AG09319 (cell line): Measurements from ENCODE around the gene EXOSC10.

ENCODE experiments used
- DNase-seq: peaks from one replicate; pipeline ENCODE4 v3.0.0-alpha.2; 2010; ENCODE audit warnings: low read depth; ENCODE audit errors: extremely low read depth
- TF ChIP-seq, protein P1 (sequence below): IDR thresholded peaks from 2 replicates; pipeline ENCODE4 v1.5.1; 2011; ENCODE audit warnings: low read depth, mild to moderate bottlenecking, inconsistent platforms, low read length, moderate library complexity

Gene EXOSC10

DNA sequence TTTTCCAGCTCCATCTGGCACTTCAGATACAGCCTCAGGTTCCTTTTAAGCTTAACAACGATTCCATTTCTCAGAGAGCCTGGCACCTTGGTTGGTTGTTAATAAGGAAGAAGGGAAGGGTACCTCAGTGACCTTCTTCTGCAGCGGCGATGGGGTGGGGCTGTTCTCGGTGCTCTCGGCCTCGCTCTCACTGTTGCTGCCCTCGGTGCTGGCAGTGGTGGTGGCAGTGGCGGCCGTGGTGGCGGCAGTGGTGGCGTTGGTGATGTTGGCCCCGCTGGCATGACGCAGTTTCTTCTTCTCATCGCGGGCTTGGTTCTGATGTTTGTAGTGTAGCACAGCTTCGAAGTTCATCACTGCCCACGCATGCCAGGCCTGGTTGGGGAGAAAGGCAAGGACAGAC, 30.7 kb upstream of the EXOSC10 start:
- no peak for DNase-seq
- TF ChIP-seq, protein P1, sequence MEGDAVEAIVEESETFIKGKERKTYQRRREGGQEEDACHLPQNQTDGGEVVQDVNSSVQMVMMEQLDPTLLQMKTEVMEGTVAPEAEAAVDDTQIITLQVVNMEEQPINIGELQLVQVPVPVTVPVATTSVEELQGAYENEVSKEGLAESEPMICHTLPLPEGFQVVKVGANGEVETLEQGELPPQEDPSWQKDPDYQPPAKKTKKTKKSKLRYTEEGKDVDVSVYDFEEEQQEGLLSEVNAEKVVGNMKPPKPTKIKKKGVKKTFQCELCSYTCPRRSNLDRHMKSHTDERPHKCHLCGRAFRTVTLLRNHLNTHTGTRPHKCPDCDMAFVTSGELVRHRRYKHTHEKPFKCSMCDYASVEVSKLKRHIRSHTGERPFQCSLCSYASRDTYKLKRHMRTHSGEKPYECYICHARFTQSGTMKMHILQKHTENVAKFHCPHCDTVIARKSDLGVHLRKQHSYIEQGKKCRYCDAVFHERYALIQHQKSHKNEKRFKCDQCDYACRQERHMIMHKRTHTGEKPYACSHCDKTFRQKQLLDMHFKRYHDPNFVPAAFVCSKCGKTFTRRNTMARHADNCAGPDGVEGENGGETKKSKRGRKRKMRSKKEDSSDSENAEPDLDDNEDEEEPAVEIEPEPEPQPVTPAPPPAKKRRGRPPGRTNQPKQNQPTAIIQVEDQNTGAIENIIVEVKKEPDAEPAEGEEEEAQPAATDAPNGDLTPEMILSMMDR = no peak

DNA sequence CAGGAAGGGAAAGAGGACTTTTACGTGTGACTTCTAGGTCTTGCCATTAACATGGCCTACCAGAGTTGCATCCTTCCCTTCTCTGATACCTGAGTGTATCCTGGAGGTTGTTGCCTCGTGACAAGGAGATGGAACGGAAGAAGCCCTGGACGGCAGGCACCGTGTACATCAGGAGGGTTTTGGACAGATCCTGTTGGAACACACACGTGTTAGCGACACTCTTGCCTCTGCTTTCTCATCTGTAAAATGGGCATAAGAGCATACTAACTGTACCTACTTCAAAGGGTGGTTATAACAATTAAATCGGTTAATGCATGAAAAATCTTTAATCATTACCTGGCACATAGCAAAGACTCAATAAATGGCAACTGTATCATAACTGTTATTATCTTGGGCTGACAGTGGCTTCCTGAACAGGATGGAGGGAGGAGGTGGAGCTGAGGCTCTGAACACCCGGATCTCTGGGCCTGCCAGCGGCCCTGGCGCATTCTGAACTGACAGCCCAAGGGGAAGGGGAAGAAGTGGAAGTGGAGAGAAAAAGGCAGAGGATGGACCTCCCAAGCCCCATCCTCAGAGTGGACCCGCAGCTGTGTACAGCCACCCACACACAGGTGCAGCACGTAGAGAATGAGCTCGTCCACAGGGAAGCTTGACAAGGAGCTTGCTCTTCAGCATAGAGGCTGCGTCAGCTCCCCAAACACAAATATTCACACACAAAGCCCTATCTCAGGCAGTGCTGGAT, 30.2 kb upstream of the EXOSC10 start:
- TF ChIP-seq, protein P1 = no peak
- DNase-seq = no peak

DNA sequence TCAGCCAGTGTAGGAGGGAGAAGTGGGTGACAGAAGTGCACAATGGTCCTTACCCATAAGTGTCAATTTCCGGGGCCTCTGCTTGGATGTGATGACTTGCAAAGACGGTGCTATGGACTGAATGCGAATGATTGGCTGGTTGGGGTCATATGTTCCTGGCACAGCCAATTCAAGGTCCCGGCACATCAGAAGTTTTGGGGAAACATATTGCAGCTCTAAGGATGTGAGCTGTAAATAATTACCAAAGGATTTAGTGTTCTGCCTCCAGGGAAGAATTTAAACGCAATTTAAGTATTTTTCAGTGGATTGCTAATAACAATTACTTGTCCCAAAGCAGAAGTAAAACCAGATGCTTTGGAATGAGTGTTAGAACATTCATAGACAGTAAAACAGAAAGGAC, 26.9 kb upstream of the EXOSC10 start:
- no peak for DNase-seq
- TF ChIP-seq, protein P1 = no peak

DNA sequence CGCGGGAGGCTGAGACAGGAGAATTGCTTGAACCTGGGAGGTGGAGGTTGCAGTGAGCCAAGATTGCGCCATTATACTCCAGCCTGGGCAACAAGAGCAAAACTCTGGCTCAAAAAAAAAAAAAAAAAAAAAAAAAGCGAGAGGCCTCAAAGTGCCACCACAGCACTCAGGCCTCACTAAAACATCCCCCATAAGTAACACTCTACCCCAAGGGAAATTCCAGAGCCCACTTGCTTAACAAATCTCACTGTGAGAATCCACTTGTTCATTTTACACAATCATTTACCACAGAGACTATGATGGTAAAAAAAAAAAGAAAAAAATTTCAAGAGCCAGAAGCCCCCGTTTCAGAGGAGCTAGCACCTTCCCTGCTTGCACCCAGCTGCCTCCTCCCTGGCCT, 26.3 kb upstream of the EXOSC10 start:
- TF ChIP-seq, protein P1 = no peak
- DNase-seq = no peak

DNA sequence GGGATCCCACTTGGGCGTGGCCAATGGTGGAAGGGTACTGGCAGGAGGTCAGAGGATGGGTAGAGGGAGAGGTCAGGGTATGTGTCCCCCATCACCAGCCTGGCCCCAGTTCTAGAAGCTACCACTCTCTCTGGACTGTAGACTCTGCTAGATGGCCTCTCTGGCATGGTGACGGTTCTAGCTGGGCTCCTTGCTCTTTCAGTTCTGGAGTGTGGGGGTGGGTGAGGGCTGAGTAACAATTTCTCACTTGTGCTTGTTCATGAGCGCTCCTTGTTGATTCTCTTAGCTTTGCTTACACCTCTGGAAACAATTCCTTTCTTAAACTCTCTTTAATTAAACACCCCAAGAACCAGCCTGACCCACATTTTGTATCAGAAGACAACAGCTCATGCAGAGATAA, 25.3 kb upstream of the EXOSC10 start:
- TF ChIP-seq, protein P1 = no peak
- no peak for DNase-seq

DNA sequence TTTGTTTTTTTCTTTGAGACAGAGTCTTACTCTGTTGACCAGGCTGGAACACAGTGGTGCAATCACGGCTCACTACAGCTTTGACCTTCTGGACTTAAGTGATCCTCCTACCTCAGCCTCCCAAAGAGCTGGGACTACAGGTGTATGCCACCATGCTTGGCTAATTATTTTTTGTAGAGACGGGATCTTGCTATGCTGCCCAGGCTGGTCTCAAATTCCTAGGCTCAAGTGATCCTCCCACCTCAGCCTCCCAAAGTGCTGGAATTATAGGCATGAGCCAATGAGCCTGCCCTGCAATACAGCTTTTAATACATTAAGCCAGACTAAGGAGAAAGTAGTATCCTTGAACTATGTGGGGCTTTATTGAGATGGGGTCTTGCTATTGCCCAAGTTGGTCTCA, 16.6 kb upstream of the EXOSC10 start:
- TF ChIP-seq, protein P1 = no peak
- no peak for DNase-seq

DNA sequence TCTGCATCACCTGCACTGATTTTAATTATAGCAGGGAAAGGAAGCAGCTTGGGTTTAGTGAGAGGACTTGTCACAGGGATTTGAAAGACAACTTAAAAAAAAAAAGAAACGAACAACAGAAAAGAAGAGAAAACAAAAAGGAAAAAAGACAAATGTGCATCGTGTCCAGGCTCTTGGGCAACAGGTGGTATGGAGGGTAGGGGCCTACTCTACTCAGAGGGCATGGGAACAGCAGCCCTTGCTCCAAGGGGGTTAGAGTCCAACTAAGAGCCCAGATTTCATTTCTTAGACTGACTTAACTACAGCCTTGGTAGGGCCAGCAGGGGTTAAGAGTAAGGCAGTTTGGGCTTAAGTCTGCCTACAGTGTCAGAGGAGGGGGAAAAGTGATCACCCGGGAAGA, 15.3 kb upstream of the EXOSC10 start:
- TF ChIP-seq, protein P1 = no peak
- no peak for DNase-seq
